HG02798 (cell line): ENCODE data around the gene EN1.

ENCODE experiments used
- ATAC-seq: cut with Tn5 transposase; IDR thresholded peaks from one replicate; pipeline ENCODE4 v1.9.1; 2021; ENCODE audit warnings: mild to moderate bottlenecking; ENCODE audit not compliant: unreplicated experiment, poor library complexity

The EN1 gene

DNA sequence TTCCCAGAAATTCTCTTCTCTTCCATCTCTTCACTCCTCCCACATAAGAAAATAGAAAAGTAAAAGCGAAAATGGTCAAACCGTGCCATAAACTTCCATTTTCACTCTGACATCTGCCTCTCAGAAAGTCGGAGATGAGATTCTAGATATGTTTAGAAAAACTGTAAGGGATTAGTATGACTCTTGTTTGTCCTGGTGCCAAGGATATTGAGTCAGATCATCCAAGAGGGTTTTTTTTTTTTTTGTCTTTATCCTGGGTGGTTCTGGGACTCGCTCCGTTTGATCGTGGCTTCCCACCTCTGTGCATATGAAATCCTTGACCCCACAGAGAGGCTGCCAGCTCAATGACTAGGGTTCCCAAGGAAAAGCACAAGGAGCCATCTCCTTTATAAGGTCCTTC, 17.3 kb downstream of the EN1 start:
- ATAC-seq, result no peak

DNA sequence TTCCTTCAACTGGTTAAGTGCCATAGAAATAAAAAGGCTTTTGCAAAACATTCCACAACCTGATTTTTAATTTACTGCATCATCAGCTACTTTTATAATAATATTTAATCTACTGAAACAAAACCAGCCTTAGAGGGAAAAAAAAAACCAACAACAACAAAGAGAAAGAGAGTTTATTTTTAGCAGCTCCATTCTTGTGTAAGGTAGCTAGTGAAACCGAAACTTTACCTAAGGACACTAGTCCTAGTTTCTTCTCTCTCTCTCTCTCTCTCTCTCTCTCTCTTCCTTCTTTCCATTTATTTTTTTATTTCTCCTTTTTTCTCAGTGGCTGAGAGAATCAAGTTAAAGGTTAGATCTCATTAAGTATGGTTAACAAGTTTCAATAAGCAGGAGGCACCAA, 21.4 kb downstream of the EN1 start:
- ATAC-seq, result no peak

DNA sequence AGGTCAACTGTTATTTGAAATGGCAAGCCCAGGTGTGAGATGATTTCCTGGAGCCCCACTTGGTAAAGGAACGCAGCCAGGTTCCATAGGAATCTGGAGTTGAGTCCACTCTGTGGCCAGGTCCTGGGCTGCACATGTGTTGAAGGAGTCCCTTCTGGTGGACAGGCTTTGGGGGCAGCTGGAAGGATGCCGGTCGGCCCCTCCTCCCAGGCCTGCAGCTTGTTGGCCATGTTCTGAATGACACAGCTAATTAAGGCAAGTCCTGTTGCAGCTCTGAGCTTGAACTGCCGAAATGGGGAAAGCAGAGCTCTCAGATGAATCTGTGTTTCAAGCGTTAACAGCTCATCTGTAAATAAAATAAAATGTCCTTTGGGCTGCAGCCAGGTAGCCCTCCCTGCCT, 23.8 kb downstream of the EN1 start:
- no peak for ATAC-seq

- no peak for ATAC-seq
These were observed 24.9 kb downstream of the EN1 start for GRCh38 chr2:118822572-118822971.

DNA sequence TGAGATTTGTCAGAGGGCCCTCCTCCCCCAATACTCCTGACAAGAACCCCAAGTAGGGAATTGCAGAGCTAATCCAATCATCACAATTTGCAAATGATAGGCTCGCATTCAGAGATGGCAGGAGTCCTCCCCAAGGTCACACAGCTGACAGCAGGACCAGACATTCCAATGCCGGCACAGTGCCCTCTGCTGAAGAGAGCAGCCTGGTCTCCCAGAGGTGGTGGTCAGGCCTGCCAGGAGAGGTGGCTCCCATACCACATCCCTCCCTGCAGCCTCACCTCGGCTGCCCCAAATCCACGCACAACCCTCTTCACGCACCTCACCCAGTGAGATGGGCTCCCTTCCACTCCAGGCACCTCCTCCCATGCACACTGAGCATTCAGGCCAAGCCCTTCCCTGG, 25.4 kb downstream of the EN1 start:
- ATAC-seq, result no peak

- no peak for ATAC-seq
These were observed 30.0 kb downstream of the EN1 start for GRCh38 chr2:118817469-118817868.

GRCh38 chr2:118816669-118817068, 30.8 kb downstream of the EN1 start:
- ATAC-seq, result no peak

DNA sequence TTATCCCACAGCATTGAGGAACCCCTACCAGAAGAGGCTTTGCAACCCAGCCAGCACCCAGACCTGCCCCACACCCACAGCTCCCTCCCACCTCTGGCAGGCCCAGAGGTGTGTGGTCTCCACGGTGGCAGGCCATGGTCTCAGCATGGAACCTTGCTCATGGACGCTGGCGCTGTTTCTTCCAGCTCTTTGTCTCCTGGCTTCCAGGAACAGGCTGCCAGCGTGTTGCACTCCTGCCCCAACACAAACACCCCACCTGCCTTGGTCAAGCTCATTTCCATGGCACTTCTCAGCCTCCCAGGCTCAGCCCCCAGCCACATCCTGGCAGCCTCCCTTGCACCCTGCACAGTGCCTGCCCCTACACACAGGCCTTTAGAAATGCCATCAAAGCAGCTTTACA, 31.7 kb downstream of the EN1 start:
- ATAC-seq, result no peak

- ATAC-seq, result no peak
These were observed 32.1 kb downstream of the EN1 start for GRCh38 chr2:118815314-118815713.

DNA sequence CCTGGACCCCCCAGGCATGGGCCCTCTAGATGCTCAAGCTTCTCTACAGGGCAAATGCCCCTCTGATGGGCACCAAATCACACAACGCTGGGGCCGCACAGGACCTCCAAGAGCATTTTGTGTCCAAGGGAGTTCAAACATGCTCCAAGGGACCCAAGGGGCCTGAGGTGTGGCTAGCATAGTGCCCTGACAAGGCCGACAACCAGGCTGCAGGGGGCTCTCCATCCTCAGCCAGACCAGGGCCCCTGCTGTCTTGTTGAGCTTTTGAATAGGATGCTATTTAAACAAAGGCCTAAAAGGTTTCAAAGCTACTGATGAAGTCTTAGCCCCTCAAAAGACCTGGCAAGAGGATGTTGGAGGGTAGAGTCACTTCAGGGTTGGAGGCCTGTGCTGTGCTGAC, 33.1 kb downstream of the EN1 start:
- no peak for ATAC-seq

- no peak for ATAC-seq
These were observed 33.7 kb downstream of the EN1 start for GRCh38 chr2:118813601-118814339.

DNA sequence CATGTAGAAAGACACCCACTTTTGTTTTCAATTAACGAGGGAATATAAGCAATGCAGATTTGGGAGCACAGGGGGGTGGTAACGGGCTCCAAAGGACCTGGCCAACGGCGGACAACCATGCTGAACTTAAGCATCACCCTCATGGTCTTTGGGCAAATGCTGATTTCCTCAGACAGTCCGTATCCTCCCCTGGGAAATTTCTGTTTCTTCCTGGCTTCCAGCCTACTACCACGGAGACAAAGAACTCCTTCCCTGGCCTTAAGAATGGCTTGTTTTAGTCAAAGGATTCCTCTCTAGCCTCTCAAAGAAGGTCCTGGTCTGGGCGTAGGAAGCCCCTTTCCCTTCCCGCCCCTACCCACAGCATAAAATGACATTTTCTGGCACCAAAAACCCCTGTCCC, 34.3 kb downstream of the EN1 start:
- ATAC-seq, result no peak

- ATAC-seq, result no peak
These were observed 34.9 kb downstream of the EN1 start for GRCh38 chr2:118812552-118812951.

- ATAC-seq, result no peak
These were observed 35.8 kb downstream of the EN1 start for GRCh38 chr2:118811514-118812115.

GRCh38 chr2:118810766-118811165, 36.7 kb downstream of the EN1 start:
- ATAC-seq, result no peak

GRCh38 chr2:118808429-118808809, 39.0 kb downstream of the EN1 start:
- no peak for ATAC-seq

GRCh38 chr2:118807668-118808428, 39.6 kb downstream of the EN1 start:
- ATAC-seq, result no peak

GRCh38 chr2:118806797-118807667, 40.4 kb downstream of the EN1 start:
- ATAC-seq, result no peak

DNA sequence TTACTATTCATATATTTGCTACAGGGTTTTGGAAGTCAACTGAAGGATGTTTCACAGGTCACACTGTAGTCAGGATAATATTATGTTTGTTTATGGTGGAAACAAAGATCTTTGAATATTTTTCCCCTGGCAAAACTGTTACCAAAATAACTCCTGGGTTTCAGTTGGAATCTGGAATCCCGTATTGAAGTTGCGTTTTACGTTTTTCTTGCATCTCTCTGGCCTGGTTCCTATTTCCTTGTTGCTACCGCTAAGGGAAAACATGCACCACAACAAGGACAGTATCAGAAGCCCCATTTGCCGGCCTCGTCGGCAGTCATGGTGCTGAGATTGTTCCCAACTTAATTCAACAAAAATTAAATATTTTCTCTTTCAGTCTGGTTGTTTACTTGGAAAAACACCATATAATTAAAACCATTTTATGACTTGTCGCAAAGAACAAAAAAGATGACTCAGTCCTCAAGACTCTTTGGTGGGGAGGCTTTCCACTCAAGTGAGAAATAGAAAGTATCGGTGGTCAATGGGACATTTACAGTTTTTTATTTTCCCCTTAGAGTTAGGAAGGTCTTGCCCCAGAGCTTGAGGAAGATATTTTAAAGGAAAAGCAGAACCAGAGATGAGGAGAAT, 42.3 kb downstream of the EN1 start:
- no peak for ATAC-seq

- no peak for ATAC-seq
These were observed 44.4 kb downstream of the EN1 start for GRCh38 chr2:118803012-118803411.
